Smooth muscle cell (in vitro differentiated cells): ENCODE data around the gene SERPINI1. TPM values are rescaled to one million over a fixed set of nuclear protein-coding genes. Genes with fewer than 3 reads are reported as not detected.

Experiments used
- DNase-seq: peaks from one replicate; lab custom pipeline; 2025; ENCODE audit not compliant: unreplicated experiment; lab: John Stamatoyannopoulos, UW
- H2AFZ ChIP-seq: fragments of 200-600 bp; sonication (generic); 2 replicates; pipeline ENCODE4 v1.6.0; 2016; ENCODE audit warnings: antibody characterized with exemption, low read depth, mild to moderate bottlenecking
- H3F3A ChIP-seq: fragments of 200-600 bp; sonication (generic); 2 replicates; pipeline ENCODE4 v1.6.0; 2017; ENCODE audit warnings: antibody characterized with exemption, low read depth
- H3K27ac ChIP-seq: fragments of 200-600 bp; sonication (generic); 2 replicates; pipeline ENCODE4 v1.5.1; 2016; ENCODE audit warnings: low read depth, mild to moderate bottlenecking
- H3K27me3 ChIP-seq: fragments of 200-600 bp; sonication (generic); 2 replicates; pipeline ENCODE4 v1.6.1; 2016; ENCODE audit warnings: low read depth, mild to moderate bottlenecking
- H3K36me3 ChIP-seq: fragments of 200-600 bp; sonication (generic); 2 replicates; pipeline ENCODE4 v1.5.1; 2016; ENCODE audit warnings: low read depth
- H3K4me1 ChIP-seq: fragments of 200-600 bp; sonication (generic); 2 replicates; pipeline ENCODE4 v1.5.1; 2016; ENCODE audit warnings: low read depth
- H3K4me2 ChIP-seq: fragments of 200-600 bp; sonication (generic); 2 replicates; pipeline ENCODE4 v1.6.0; 2016; ENCODE audit warnings: mild to moderate bottlenecking
- H3K4me3 ChIP-seq: fragments of 200-600 bp; sonication (generic); 2 replicates; pipeline ENCODE4 v1.5.1; 2016; ENCODE audit warnings: mild to moderate bottlenecking
- H3K79me2 ChIP-seq: fragments of 200-600 bp; sonication (generic); 2 replicates; pipeline ENCODE4 v1.6.0; 2016; ENCODE audit warnings: low read depth, mild to moderate bottlenecking
- H3K9ac ChIP-seq: fragments of 200-600 bp; sonication (generic); 2 replicates; pipeline ENCODE4 v1.6.0; 2016; ENCODE audit warnings: low read depth
- H3K9me3 ChIP-seq: fragments of 200-600 bp; sonication (generic); replicated peaks from 2 replicates; pipeline ENCODE4 v1.5.1; 2016; ENCODE audit warnings: low read depth
- H4K20me1 ChIP-seq: fragments of 200-600 bp; sonication (generic); 2 replicates; pipeline ENCODE4 v1.6.0; 2016; ENCODE audit warnings: low read depth
- WGBS: methylation state at CpG from one replicate; pipeline ENCODE4 v1.1.7; 2016; ENCODE audit warnings: low lambda C conversion rate; 5-methylcytosine and 5-hydroxymethylcytosine counted together
- polyA plus RNA-seq: library from polyadenylated mRNA; unstranded; fragments of >200 nt; fragmentation: Nextera tagmentation; extraction: Ambion mirVana; gene quantifications from 2 replicates; pipeline ENCODE4 v1.2.1, GENCODE V29; 2016
- total RNA-seq: library from RNA; depleted of rRNA; stranded (reverse); fragments of >200 nt; gene quantifications from 2 replicates; pipeline ENCODE4 v1.2.3, GENCODE V29; 2014
- TF ChIP-seq, protein P1 (sequence below): fragments of 200-600 bp; sonication (generic); IDR thresholded peaks from 2 replicates; pipeline ENCODE4 v1.5.1; 2017; ENCODE audit warnings: borderline replicate concordance, mild to moderate bottlenecking, antibody characterized with exemption; ENCODE audit not compliant: insufficient read depth, poor library complexity, severe bottlenecking

SERPINI1 gene
- total and polyA plus RNA-seq, 2 experiments from 2014 or later = 40.5 to 54.9 TPM

DNA sequence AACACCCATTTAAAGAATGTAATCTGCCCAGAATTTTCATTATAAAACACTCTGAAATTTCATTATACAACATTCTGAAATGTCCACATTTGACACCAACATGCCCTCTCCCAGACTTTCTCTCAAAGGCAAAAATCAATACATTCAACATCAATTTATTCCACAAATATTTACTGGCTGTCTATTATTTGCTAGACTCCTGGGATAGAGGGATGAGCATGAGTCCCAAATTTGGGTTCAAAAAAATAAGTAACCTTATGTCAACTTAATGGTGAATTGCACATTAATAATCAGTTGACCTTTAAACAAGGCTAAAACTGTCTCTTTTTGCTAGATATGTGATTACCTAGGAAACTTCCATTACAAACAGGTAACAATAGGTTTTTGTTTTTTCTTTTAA lies 109.0 kb downstream of the SERPINI1 start:
- Histone ChIP-seq H3K4me3 (no peak overlapping the region), H3K9ac (no peak overlapping the region), H3K27me3 (no peaks in the 10 kb centered on the region), H3K4me1 (no peaks in the 10 kb centered on the region), H4K20me1 (no peaks in the 10 kb centered on the region), H2AFZ (no peak overlapping the region), H3F3A (no peaks in the 10 kb centered on the region), H3K36me3 (no peaks in the 10 kb centered on the region), H3K4me2 (no peak overlapping the region), H3K79me2 (no peaks in the 10 kb centered on the region), H3K27ac (no peak overlapping the region), H3K9me3 (no peaks in the 10 kb centered on the region)
- no peak for DNase-seq
- TF ChIP-seq, protein P1, sequence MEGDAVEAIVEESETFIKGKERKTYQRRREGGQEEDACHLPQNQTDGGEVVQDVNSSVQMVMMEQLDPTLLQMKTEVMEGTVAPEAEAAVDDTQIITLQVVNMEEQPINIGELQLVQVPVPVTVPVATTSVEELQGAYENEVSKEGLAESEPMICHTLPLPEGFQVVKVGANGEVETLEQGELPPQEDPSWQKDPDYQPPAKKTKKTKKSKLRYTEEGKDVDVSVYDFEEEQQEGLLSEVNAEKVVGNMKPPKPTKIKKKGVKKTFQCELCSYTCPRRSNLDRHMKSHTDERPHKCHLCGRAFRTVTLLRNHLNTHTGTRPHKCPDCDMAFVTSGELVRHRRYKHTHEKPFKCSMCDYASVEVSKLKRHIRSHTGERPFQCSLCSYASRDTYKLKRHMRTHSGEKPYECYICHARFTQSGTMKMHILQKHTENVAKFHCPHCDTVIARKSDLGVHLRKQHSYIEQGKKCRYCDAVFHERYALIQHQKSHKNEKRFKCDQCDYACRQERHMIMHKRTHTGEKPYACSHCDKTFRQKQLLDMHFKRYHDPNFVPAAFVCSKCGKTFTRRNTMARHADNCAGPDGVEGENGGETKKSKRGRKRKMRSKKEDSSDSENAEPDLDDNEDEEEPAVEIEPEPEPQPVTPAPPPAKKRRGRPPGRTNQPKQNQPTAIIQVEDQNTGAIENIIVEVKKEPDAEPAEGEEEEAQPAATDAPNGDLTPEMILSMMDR = no peak

DNA sequence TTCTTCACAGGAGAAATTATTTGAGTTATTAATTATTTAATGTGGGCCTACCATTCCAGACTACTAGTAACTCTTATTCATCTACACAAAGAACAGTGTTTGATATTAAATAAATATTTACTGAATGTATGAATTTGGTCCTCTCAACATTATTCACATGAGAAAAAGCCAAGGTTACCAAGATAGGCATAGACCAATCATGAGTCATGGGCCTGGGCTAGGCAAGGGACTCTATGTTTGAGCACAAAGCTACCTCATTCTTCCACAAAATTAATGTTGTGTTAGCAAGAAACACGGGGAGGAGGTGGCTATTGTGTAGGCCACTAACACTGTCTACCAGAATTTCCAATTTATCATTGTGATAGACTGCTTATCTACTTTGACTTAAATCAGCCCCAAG lies 115.7 kb downstream of the SERPINI1 start:
- H2AFZ ChIP-seq = no peak overlapping the region
- TF ChIP-seq, protein P1 = no peak
- no peaks in the 10 kb centered on the region for H3K9me3 ChIP-seq
- H3K79me2 ChIP-seq = no peaks in the 10 kb centered on the region
- H3K4me3 ChIP-seq = no peak overlapping the region
- no peaks in the 10 kb centered on the region for H3K27me3 ChIP-seq
- H3F3A ChIP-seq = no peaks in the 10 kb centered on the region
- no peaks in the 10 kb centered on the region for H3K36me3 ChIP-seq
- no peak overlapping the region for H3K27ac ChIP-seq
- no peak overlapping the region for H3K9ac ChIP-seq
- H3K4me2 ChIP-seq = no peak overlapping the region
- H4K20me1 ChIP-seq = no peaks in the 10 kb centered on the region
- WGBS = 81% methylated on average over 1 of the region's 1 CpG
- no peaks in the 10 kb centered on the region for H3K4me1 ChIP-seq
- DNase-seq = no peak

DNA sequence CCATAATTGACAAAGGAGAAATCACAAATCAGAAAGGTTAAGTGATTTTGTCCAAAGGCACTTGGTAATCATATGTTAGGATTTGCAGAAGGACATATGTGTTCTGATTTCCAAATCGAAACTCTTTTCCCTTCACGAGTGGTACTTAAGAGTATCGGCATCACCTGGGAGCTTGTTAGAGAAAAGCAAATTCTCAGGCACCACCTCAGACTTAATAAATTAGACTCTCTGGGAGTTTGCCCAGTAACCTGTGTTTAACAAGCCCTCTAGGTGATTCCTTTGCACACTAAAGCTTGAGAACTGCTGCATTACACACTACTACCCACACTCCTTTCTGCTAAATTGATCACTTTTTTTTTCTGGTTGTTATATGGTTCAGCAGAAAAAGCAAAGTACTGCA lies 116.2 kb downstream of the SERPINI1 start:
- H3K27me3 ChIP-seq = no peaks in the 10 kb centered on the region
- no peak overlapping the region for H3K4me2 ChIP-seq
- no peaks in the 10 kb centered on the region for H3F3A ChIP-seq
- no peak overlapping the region for H3K9ac ChIP-seq
- WGBS = 97% methylated on average over 3 of the region's 3 CpGs
- H3K4me1 ChIP-seq = no peaks in the 10 kb centered on the region
- H2AFZ ChIP-seq = no peak overlapping the region
- no peaks in the 10 kb centered on the region for H3K36me3 ChIP-seq
- TF ChIP-seq, protein P1 = no peak
- H3K79me2 ChIP-seq = no peaks in the 10 kb centered on the region
- no peak overlapping the region for H3K4me3 ChIP-seq
- H3K27ac ChIP-seq = no peak overlapping the region
- no peaks in the 10 kb centered on the region for H3K9me3 ChIP-seq
- DNase-seq = no peak
- no peaks in the 10 kb centered on the region for H4K20me1 ChIP-seq

DNA sequence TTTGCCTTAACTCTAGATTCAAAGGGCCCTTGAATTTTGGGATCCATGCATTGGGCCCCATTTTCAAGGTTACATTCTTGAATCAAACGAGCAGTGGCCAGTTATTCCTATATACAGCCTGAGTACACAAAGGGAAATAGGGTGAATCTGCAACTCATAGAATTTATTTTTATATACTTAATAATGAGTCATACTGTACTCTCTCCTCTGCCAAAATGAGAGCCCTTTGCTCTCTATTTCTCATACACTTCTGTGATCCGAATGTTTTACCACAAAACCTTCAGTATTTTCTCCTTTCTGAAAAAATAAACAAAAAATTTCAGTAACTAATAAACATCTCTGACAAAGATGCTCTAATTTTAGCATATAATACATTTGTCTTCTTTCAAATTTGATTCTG lies 116.7 kb downstream of the SERPINI1 start:
- no peaks in the 10 kb centered on the region for H3K9me3 ChIP-seq
- no peaks in the 10 kb centered on the region for H3K4me1 ChIP-seq
- no peaks in the 10 kb centered on the region for H3K36me3 ChIP-seq
- WGBS = 91% methylated on average over 2 of the region's 2 CpGs
- H3K4me2 ChIP-seq = no peak overlapping the region
- no peaks in the 10 kb centered on the region for H3F3A ChIP-seq
- H2AFZ ChIP-seq = no peak overlapping the region
- H4K20me1 ChIP-seq = no peaks in the 10 kb centered on the region
- H3K27ac ChIP-seq = no peak overlapping the region
- H3K79me2 ChIP-seq = no peaks in the 10 kb centered on the region
- H3K27me3 ChIP-seq = no peaks in the 10 kb centered on the region
- H3K4me3 ChIP-seq = no peak overlapping the region
- no peak overlapping the region for H3K9ac ChIP-seq
- no peak for DNase-seq
- TF ChIP-seq, protein P1 = no peak
